T-helper 9 cell (primary cell): ENCODE measurements around the gene AEN.
"Not testable (repeated sequence)": the region's sequence is repeated elsewhere in the genome, so short reads cannot be mapped to it uniquely, and the experiment has no call there.

Experiments used
- DNase-seq: peaks from one replicate; pipeline ENCODE4 v3.0.0-alpha.2; 2020

Gene AEN

DNA sequence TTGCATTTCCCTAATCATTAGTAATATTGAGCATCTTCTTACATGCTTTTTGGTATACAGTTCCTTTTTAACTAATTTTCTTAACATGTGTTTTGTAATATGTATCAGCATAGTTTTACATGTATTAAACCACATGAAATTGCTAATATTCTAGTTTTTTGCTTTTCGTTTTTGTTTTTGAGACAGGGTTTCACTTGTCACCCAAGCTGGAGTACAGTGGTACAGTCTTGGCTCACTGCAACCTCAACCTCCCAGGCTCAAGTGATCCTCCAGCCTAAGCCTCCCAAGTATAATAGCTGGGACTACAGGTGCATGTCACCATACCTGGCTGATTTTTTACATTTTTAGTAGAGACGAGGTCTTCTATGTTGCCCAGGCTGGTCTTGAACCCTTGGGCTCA, 13.3 kb downstream of the AEN start:
- DNase-seq = no peak

DNA sequence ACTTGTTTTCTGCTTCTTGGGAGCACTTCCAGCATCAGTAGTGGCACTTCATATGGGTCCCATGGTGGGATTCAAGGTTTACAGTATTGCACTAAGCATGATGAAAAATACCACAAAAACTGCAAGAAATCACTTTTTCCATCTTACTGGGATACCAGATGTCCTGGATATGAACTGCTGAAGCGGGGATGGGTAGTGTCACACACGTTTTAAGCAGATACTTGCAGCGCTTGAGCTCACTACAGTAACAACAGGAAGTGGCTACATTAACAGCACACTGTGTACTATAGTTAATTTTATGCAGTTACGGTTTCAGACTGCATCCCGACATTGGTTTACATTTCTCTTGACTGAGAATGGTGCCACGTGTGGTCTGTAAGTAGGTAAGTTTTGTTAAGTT, 14.2 kb downstream of the AEN start:
- DNase-seq = peak; percentile 27

- peak; percentile 75 for DNase-seq
Observed at GRCh38 chr15:88636050-88636449, 14.9 kb downstream of the AEN start.

DNA sequence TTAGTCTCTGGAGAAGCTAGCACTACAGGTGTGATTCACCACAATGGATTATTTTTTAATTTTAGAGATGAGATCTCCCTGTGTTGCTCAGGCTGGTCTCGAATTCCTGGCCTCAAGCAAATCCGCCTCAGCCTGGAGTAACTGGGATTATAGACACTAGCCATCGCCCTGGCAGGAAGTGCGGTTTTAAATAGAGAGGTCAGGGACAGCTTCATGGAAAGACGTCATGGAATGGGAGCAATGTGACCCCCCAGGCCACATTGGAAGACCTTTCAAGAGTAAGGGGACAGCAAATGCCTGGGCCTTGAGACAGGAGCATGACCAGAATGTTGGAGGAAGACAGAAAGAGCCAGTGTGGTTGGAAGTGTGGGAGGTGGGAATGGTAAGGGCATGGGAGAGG, 15.5 kb downstream of the AEN start:
- DNase-seq = no peak

DNA sequence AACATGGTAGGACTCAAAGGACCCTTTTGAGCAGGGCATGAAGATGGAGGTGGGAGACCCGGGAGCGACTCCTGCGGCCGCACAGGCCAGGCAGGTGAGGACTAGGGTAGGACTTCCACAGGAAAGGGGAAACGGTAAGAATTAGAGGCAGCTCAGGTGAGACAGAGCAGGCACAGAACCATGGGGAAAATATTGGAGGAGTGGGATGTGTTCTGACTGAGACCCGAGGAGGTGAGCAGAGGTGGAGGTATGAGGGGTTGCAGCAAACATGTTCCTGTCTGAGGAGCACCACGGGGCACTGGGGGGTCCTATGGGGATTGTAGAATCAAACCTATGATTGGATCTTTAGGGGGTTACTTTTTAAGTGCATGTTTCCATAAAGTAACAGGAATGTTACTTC, 16.3 kb downstream of the AEN start:
- no peak for DNase-seq

DNA sequence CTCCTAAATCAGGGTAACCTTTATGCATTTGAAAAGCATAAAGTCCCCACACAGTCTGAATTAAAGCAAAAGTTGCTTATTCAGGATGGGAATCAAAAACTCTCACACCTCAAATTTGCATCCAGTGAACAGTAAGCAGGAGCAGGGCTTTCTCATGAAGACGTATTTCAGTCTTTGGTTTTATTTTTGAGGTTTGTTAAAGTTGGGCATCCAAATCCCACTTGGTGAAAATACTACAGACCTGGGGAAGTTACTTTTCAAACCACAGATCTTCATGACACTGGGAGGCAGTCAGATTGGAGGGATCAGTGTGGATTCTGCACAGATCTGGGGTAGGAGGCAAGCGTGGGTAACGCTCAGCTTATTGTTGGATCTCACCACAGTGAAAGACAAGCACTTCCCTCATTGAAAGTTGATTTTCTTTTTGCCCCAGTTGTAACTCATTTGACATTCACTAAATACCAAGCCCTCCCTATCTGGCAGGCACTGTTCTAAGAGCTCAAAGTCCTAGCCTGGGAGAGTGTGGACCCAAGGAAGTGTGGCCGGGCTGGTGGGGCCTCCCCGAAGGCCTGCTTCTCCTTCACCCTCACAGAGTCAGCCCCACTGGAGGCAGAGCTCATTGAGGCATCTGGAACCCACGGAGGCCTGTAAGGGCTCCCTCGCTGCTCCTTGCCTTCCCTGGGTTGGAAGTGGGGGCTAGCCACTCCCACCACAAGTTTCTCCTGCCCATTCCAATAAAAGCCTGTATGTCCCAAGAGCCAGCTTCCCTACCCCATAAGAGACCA, 16.9 kb downstream of the AEN start:
- no peak for DNase-seq

- DNase-seq = peak; percentile 95
Observed at GRCh38 chr15:88638626-88639372, 17.7 kb downstream of the AEN start, which contains the start of gene ISG20. Gene ISG20 (plus strand): TSS chr15:88639016. CDS start chr15:88639367, 351 bp downstream.

GRCh38 chr15:88641959-88642452, 20.9 kb downstream of the AEN start:
- DNase-seq = no peak

GRCh38 chr15:88642514-88642913, 21.4 kb downstream of the AEN start:
- not testable (repeated sequence) for DNase-seq

DNA sequence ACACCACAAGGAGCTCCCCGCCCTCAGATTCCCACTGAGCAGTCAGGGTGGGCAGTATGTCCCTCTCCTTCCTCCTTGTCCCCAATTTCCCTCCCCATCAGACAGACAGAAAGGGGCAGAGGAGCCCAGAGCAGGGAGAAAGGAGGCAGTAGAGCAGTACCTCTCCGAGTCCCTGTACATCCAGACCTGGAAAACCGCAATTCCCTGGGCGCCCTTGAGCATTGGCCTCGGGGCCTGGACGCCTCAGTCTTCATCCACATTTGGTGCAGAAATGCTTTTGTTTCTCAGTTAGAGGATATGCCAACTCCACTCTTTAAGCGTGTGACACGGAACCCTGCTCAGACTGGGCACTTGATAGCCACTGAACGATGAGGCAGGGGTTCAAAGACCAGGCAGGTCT, 23.6 kb downstream of the AEN start:
- no peak for DNase-seq

DNA sequence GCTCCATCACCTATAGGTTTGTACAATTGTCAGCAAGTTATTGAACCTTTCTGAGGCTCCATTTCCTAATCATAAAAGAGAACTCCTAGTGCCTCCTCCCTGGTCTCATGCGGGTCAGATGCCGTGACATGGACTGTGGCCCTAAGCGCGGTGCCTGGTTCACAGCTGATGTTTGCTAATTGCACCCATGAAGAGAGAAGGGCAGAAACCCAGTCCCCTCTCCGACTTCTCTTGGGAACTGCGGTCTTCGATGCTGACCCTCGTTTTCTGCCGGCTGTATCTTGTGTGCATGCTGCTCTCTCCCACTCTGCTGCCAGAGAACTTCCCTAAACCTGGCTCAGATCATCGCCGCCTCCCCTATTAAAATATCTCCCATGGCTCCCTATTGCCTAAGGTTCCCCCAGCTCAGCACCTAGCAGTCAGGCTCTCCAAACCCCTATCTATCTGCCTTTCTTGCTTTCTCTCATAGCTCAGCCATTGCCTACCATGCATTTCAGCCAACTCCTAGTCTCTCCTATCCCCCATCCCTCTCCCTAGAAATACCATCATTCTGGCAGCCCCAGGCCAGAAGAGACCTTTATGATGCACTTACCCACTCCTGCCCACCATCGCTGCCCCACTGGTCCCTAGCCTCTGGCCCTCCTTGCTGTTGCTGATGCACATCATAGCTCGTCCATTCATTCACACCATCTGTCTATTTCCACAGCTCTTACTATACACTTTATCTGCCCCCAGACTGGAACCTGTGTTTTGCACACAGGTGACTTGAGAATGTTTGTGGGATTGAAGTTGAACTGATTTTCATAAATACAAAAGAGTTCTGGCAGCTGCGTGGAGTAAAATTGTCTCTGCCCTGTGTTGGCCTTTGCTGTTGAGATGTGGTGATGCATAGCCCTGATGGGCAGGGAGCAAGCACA, 24.3 kb downstream of the AEN start:
- no peak for DNase-seq

DNA sequence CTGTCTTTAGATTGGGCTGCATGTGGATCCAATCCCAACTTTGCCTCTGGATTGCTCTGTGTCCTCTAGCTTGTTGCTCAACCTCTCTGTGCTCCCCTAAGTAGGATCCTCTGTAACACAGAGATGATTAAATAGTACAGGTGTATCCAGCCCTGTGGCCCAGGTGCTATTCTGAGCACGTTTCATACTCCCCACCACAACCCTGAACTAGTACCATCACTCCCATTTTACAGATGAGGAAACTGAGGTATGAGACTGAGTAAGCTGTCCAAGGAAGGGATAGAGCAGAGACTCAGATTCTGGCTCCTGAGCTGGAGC, 24.9 kb downstream of the AEN start:
- DNase-seq = no peak

- DNase-seq = no peak
Observed at GRCh38 chr15:88646951-88647350, 25.8 kb downstream of the AEN start.

GRCh38 chr15:88647351-88648105, 26.4 kb downstream of the AEN start:
- DNase-seq = no peak

GRCh38 chr15:88648357-88649214, 27.4 kb downstream of the AEN start:
- DNase-seq = no peak

DNA sequence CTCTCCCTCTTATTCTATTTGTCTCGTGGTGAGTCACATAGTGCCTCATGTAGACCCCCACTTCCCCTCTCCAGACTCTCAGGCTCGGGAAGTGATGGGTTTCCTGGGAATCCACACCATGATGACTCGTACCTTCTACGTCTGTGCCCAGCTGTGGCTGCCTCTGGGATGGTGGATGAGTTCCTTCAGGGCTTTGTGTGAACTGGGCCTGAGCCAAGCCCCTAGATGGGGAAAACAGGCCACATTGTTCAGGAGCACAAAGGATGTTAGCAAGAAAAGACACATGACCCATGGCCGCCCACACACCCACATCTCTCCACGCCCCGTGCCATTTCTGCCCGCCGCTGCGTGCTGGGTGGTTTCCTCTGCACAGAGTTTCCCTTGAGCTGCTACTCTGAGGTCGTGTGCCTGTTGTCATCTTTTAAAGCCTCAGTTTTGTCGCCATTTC, 28.2 kb downstream of the AEN start:
- peak; percentile 39 for DNase-seq

GRCh38 chr15:88649753-88650551, 28.8 kb downstream of the AEN start:
- no peak for DNase-seq

DNA sequence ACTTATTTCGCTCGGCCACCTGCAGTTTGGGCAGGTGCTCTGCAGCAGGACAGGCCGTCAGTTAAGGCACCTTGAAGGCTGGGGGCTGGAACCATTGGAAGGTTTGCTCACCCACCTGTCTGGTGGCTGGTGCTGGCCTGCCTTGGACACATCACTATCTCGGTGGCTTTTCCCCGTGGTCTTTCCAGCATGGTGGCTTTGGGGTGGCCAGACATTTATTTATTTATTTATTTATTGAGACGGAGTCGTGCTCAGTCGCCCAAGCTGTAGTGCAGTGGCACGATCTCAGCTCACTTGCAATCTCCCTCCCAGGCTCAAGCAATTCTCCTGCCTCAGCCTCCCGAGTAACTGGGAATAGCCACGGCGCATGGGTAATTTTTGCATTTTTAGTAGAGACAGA, 29.4 kb downstream of the AEN start:
- DNase-seq = no peak

DNA sequence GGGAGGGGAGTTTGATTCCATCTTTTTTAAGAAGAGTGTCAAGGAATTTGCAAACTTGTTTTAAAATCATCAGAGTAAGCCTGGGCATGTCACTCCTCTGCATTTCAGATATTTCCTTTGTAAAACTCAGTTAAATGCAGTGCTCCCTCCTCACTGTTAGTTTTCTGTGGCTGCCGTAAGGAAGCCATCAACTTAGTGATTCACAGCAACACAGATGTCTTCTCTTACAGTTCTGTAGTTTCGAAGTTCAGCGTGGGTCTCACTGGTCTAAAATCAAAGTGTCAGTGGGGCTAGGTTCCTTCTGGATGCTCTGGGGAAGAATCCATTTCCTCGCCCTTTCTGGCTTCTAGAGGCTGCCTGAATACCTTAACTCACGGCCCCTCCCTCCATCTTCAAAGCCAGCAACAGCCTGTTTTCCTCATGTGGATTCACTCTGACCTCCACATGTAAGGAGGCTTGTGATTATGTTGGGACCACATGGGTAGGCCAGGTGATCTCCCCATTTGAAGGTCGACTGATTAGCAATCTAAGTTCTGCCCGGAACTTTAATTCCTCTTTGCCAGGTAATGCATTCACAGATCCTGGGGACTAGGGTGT, 30.1 kb downstream of the AEN start:
- DNase-seq = no peak

DNA sequence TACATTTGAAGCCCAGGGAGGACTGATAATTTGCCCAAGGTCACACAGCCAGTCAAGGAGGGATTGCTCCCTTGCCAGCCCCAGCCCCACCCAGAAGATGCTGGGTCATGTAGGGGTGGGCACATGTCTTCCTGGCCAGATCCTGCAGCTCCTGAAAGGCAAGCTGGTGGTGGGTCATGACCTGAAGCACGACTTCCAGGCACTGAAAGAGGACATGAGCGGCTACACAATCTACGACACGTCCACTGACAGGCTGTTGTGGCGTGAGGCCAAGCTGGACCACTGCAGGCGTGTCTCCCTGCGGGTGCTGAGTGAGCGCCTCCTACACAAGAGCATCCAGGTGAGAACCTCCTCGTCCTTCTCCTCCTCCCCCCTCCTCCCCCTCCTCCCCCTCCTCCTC, 30.8 kb downstream of the AEN start:
- no peak for DNase-seq
